OCI-LY7 (cell line): ENCODE results near the gene ZDHHC3. TPM values are rescaled to one million over a fixed set of nuclear protein-coding genes. Genes with fewer than 3 reads are reported as not detected.

Experiments
- BruUV-seq: library from RNA; stranded (reverse); fragments of 400-500 nt; replicated peaks from 2 replicates; lab custom pipeline; 2021; lab: Mats Ljungman, UMichigan
- CTCF ChIA-PET: fragments of 300-600 bp; sonication (Branson Sonifier 250); formaldehyde crosslinking; loops from one replicate; lab custom pipeline; 2022; ENCODE audit warnings: antibody characterized with exemption; ENCODE audit not compliant: unreplicated experiment; lab: Charles Lee
- POLR2A ChIA-PET: fragments of 300-600 bp; sonication (Branson Sonifier 250); formaldehyde crosslinking; loops from one replicate; lab custom pipeline; 2022; ENCODE audit warnings: antibody characterized with exemption; lab: Charles Lee
- DNase-seq: peaks from one replicate; pipeline ENCODE4 v3.0.0-alpha.2; 2015; ENCODE audit warnings: low spot score
- H2AFZ ChIP-seq: fragments of 200-600 bp; sonication (generic), shearing (Covaris generic); 2 replicates; pipeline ENCODE4 v1.6.1; 2014; ENCODE audit warnings: mild to moderate bottlenecking, antibody characterized with exemption, low read length, moderate library complexity
- H3K27ac ChIP-seq: fragments of 200-600 bp; sonication (generic); 2 replicates; pipeline ENCODE4 v1.5.1; 2014; ENCODE audit warnings: mixed run types, low read depth, mild to moderate bottlenecking, moderate library complexity, low read length, inconsistent platforms; ENCODE audit not compliant: poor library complexity, severe bottlenecking
- H3K36me3 ChIP-seq: fragments of 200-600 bp; sonication (generic); 2 replicates; pipeline ENCODE4 v1.6.1; 2014; ENCODE audit warnings: mild to moderate bottlenecking, antibody characterized with exemption, low read length, moderate library complexity, mixed read lengths; ENCODE audit not compliant: insufficient read depth
- H3K4me1 ChIP-seq: fragments of 200-600 bp; sonication (generic); 2 replicates; pipeline ENCODE4 v1.5.1; 2014; ENCODE audit warnings: mild to moderate bottlenecking, low read length; ENCODE audit not compliant: insufficient read depth, poor library complexity, severe bottlenecking
- H3K4me2 ChIP-seq: fragments of 200-600 bp; sonication (generic); 2 replicates; pipeline ENCODE4 v1.6.1; 2014; ENCODE audit warnings: mild to moderate bottlenecking, low read length
- H3K4me3 ChIP-seq: fragments of 200-600 bp; sonication (generic); 2 replicates; pipeline ENCODE4 v1.5.1; 2014; ENCODE audit warnings: mild to moderate bottlenecking, low read depth, low read length; ENCODE audit not compliant: poor library complexity, severe bottlenecking
- H3K79me2 ChIP-seq: fragments of 200-600 bp; sonication (generic); 2 replicates; pipeline ENCODE4 v1.6.1; 2016; ENCODE audit warnings: low read depth, mild to moderate bottlenecking, low read length, moderate library complexity, mixed read lengths; ENCODE audit not compliant: insufficient read depth
- H3K9me2 ChIP-seq: fragments of 200-600 bp; sonication (generic); 2 replicates; pipeline ENCODE4 v1.6.1; 2016; ENCODE audit warnings: mild to moderate bottlenecking, low read length, mixed read lengths; ENCODE audit not compliant: insufficient read depth
- H3K9me3 ChIP-seq: fragments of 200-600 bp; sonication (generic); 2 replicates; pipeline ENCODE4 v1.6.1; 2014; ENCODE audit warnings: mild to moderate bottlenecking, mixed run types, low read length, mixed read lengths
- H4K20me1 ChIP-seq: fragments of 200-600 bp; sonication (generic); 2 replicates; pipeline ENCODE4 v1.6.1; 2014; ENCODE audit warnings: mild to moderate bottlenecking, antibody characterized with exemption, low read length, moderate library complexity, mixed read lengths; ENCODE audit not compliant: insufficient read depth
- CTCF ChIP-seq: fragments of 200-600 bp; sonication (generic); conservative IDR thresholded peaks from 2 replicates; pipeline ENCODE4 v1.5.1; 2014; ENCODE audit warnings: mild to moderate bottlenecking, antibody characterized with exemption, low read length, moderate library complexity, mixed read lengths
- EZH2phosphoT487 ChIP-seq: fragments of 200-600 bp; sonication (generic); IDR thresholded peaks from 2 replicates; pipeline ENCODE4 v1.6.1; 2018; ENCODE audit warnings: low read depth, borderline replicate concordance, mild to moderate bottlenecking, mixed run types, antibody characterized with exemption, low read length, moderate library complexity, mixed read lengths
- intact Hi-C: fragments of 100-400 bp; cut with micrococcal nuclease; formaldehyde crosslinking; loops from one replicate; pipeline ENCODE4 v1.10.0; 2022; ENCODE audit not compliant: unreplicated experiment
- total RNA-seq, 2 experiments: library from RNA; depleted of rRNA in 1 of 2; stranded (reverse); fragments of >200 nt in 1 of 2; shearing (Covaris generic) in 1 of 2; gene quantifications; 2 replicates each; pipeline ENCODE4 v1.2.3, GENCODE V29; 2014 to 2022

The ZDHHC3 gene
- total RNA-seq, 2 experiments from 2014 or later, result 53.1 to 53.6 TPM

GRCh38 chr3:44942202-44942921, 33.6 kb downstream of the ZDHHC3 start:
- CTCF ChIA-PET, result interaction anchor here (0.6 kb wide), 1 partner anchor 43 kb away, joined by 3 read pairs; no protein-coding TSS in a partner anchor
- H3K9me2 ChIP-seq, result no peaks in the 10 kb centered on the region
- intact Hi-C loops, result no loop called here
- H3K9me3 ChIP-seq, result no peaks in the 10 kb centered on the region
- TF ChIP-seq CTCF, result no peak
- no peak overlapping the region for H3K4me2 ChIP-seq
- no peak overlapping the region for H3K4me3 ChIP-seq
- no peak for DNase-seq
- H4K20me1 ChIP-seq, result no peaks in the 10 kb centered on the region
- no peak overlapping the region for H3K27ac ChIP-seq
- H3K36me3 ChIP-seq, result peaks cover 84% of the 10 kb centered on the region
- H2AFZ ChIP-seq, result no peak overlapping the region
- H3K4me1 ChIP-seq, result no peaks in the 10 kb centered on the region
- BruUV-seq, result no TSS peak
- H3K79me2 ChIP-seq, result no peaks in the 10 kb centered on the region
- POLR2A ChIA-PET, result no interaction called here

GRCh38 chr3:44939581-44940036, 36.4 kb downstream of the ZDHHC3 start:
- H3K9me3 ChIP-seq, result no peaks in the 10 kb centered on the region
- ChIA-PET CTCF (no interaction called here), POLR2A (no interaction called here)
- H3K4me1 ChIP-seq, result no peaks in the 10 kb centered on the region
- H2AFZ ChIP-seq, result no peak overlapping the region
- no peaks in the 10 kb centered on the region for H4K20me1 ChIP-seq
- DNase-seq, result no peak
- H3K36me3 ChIP-seq, result peaks cover 79% of the 10 kb centered on the region
- no peaks in the 10 kb centered on the region for H3K9me2 ChIP-seq
- no peak overlapping the region for H3K4me2 ChIP-seq
- H3K79me2 ChIP-seq, result no peaks in the 10 kb centered on the region
- no peak overlapping the region for H3K27ac ChIP-seq
- intact Hi-C loops, result no loop called here
- TF ChIP-seq EZH2phosphoT487 (no peak), CTCF (no peak)
- BruUV-seq, result no TSS peak
- no peak overlapping the region for H3K4me3 ChIP-seq
